GM20000 (cell line): ENCODE results near the gene LTBP2.

Experiments used
- DNase-seq: peaks from one replicate; pipeline ENCODE4 v3.0.0; 2012; ENCODE audit warnings: low spot score
- CTCF ChIP-seq: IDR thresholded peaks from 2 replicates; pipeline ENCODE4 v1.5.1; 2012; ENCODE audit warnings: mild to moderate bottlenecking, control low read depth; ENCODE audit errors: extremely low read depth, missing control alignments

Gene LTBP2

GRCh38 chr14:74570696-74571095, 41.3 kb downstream of the LTBP2 start:
- no peak for DNase-seq

GRCh38 chr14:74569806-74570591, 42.0 kb downstream of the LTBP2 start:
- TF ChIP-seq CTCF: no peak
- no peak for DNase-seq

More at GRCh38 chr14:74570696-74571095, 41.3 kb downstream of the LTBP2 start:
- no peak for TF ChIP-seq CTCF

GRCh38 chr14:74569387-74569786, 42.6 kb downstream of the LTBP2 start:
- no peak for TF ChIP-seq CTCF
- DNase-seq: no peak

GRCh38 chr14:74568911-74569310, 43.1 kb downstream of the LTBP2 start:
- TF ChIP-seq CTCF: no peak
- DNase-seq: no peak

GRCh38 chr14:74568380-74568649, 43.7 kb downstream of the LTBP2 start:
- DNase-seq: no peak
- no peak for TF ChIP-seq CTCF

- no peak for TF ChIP-seq CTCF
- no peak for DNase-seq
Measured at GRCh38 chr14:74567646-74568379, 44.2 kb downstream of the LTBP2 start.

GRCh38 chr14:74567219-74567618, 44.8 kb downstream of the LTBP2 start:
- DNase-seq: no peak
- TF ChIP-seq CTCF: no peak
